ENCODE data around the gene INPP5J. TPM values are rescaled to one million over a fixed set of nuclear protein-coding genes. Genes with fewer than 3 reads are reported as not detected.

The INPP5J gene
- total RNA-seq, 2 donors from 2014 or later = 3.5 to 5.4 TPM

- peak; percentile 92 for DNase-seq
- Mint-ChIP-seq H3K27me3 (ENCODE audit: insufficient read depth) (peaks cover 5% of the 10 kb centered on the region), H3K27ac (no peak overlapping the region), H3K4me3 (no peak overlapping the region), H3K4me1 (no peaks in the 10 kb centered on the region), H3K9me3 (no peaks in the 10 kb centered on the region), H3K36me3 (ENCODE audit: low read depth) (no peaks in the 10 kb centered on the region)
- no peaks in the 10 kb centered on the region for H3K9me3 ChIP-seq (ENCODE audit: control insufficient read depth, low read length)
- H3K36me3 ChIP-seq (ENCODE audit: control insufficient read depth, insufficient read depth, low read length) = no peaks in the 10 kb centered on the region
- no peak overlapping the region for H3K27ac ChIP-seq (ENCODE audit: low read depth, low read length)
- H3K4me1 ChIP-seq (ENCODE audit: control insufficient read depth, insufficient read depth, low read length) = no peaks in the 10 kb centered on the region
- H3K9ac ChIP-seq (ENCODE audit: extremely low read depth, low read length, poor library complexity, severe bottlenecking) = no peak overlapping the region
- WGBS, 2 experiments (ENCODE audit: insufficient coverage in 1 of 2, insufficient read length in 1 of 2) = 87 to 91% methylated on average over 3 to 19 of the region's 19 CpGs
- no peaks in the 10 kb centered on the region for H3K27me3 ChIP-seq (ENCODE audit: control insufficient read depth, insufficient read depth, low read length, poor library complexity, severe bottlenecking)
- TF ChIP-seq CTCF (conservative IDR thresholded peaks at IDR 0.05) = no peak
- H3K4me3 ChIP-seq (ENCODE audit: low read length) = no peak overlapping the region
Measured at GRCh38 chr22:31127181-31127772, 4.5 kb downstream of the INPP5J start.

GRCh38 chr22:31128156-31128555, 5.4 kb downstream of the INPP5J start:
- no peak for TF ChIP-seq CTCF (conservative IDR thresholded peaks at IDR 0.05)
- H3K9me3 ChIP-seq (ENCODE audit: control insufficient read depth, low read length) = no peaks in the 10 kb centered on the region
- no peak for DNase-seq
- no peak overlapping the region for H3K27ac Mint-ChIP-seq
- H3K27ac ChIP-seq (ENCODE audit: low read depth, low read length) = no peak overlapping the region
- H3K4me3 ChIP-seq (ENCODE audit: low read length) = no peak overlapping the region
- H3K4me1 ChIP-seq (ENCODE audit: control insufficient read depth, insufficient read depth, low read length) = no peaks in the 10 kb centered on the region
- no peaks in the 10 kb centered on the region for H3K9me3 Mint-ChIP-seq
- no peaks in the 10 kb centered on the region for H3K4me1 Mint-ChIP-seq
- no peak overlapping the region for H3K9ac ChIP-seq (ENCODE audit: extremely low read depth, low read length, poor library complexity, severe bottlenecking)
- peaks cover 5% of the 10 kb centered on the region for H3K27me3 Mint-ChIP-seq (ENCODE audit: insufficient read depth)
- 87 to 100% methylated on average over 7 of the region's 7 CpGs for WGBS, 2 experiments (ENCODE audit: insufficient coverage in 1 of 2, insufficient read length in 1 of 2)
- no peaks in the 10 kb centered on the region for H3K36me3 ChIP-seq (ENCODE audit: control insufficient read depth, insufficient read depth, low read length)
- no peaks in the 10 kb centered on the region for H3K36me3 Mint-ChIP-seq (ENCODE audit: low read depth)
- no peak overlapping the region for H3K4me3 Mint-ChIP-seq
- no peaks in the 10 kb centered on the region for H3K27me3 ChIP-seq (ENCODE audit: control insufficient read depth, insufficient read depth, low read length, poor library complexity, severe bottlenecking)

DNA sequence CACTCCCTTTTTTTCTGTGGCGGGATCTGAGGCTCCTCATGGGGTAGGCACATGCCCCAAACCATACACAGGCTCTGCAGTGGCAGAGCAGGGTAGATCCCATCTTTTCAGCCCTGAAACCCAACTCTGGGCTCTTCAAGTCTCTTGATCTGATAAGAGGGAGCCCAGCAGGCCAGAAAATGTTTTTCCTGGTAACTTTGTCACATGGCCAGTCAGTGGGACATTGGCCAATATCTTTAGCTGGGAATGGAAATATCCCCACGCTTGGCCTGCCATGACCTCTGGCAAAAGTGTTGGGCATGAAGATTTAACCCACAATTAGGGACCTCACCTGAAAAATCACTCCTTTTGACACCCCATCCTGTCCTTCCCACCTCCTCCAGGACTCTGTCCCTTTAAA, 8.1 kb downstream of the INPP5J start:
- no peak overlapping the region for H3K4me3 Mint-ChIP-seq
- Histone ChIP-seq H3K4me3 (ENCODE audit: low read length) (no peak overlapping the region), H3K36me3 (ENCODE audit: control insufficient read depth, insufficient read depth, low read length) (no peaks in the 10 kb centered on the region), H3K9ac (ENCODE audit: extremely low read depth, low read length, poor library complexity, severe bottlenecking) (no peak overlapping the region), H3K27ac (ENCODE audit: low read depth, low read length) (no peak overlapping the region), H3K27me3 (ENCODE audit: control insufficient read depth, insufficient read depth, low read length, poor library complexity, severe bottlenecking) (no peaks in the 10 kb centered on the region), H3K9me3 (ENCODE audit: control insufficient read depth, low read length) (no peaks in the 10 kb centered on the region), H3K4me1 (ENCODE audit: control insufficient read depth, insufficient read depth, low read length) (no peaks in the 10 kb centered on the region)
- no peaks in the 10 kb centered on the region for H3K9me3 Mint-ChIP-seq
- WGBS, 2 experiments (ENCODE audit: insufficient coverage in 1 of 2, insufficient read length in 1 of 2) = 88 to 91% methylated on average over 1 to 2 of the region's 2 CpGs
- H3K27me3 Mint-ChIP-seq (ENCODE audit: insufficient read depth) = no peaks in the 10 kb centered on the region
- no peak for TF ChIP-seq CTCF (conservative IDR thresholded peaks at IDR 0.05)
- no peaks in the 10 kb centered on the region for H3K36me3 Mint-ChIP-seq (ENCODE audit: low read depth)
- H3K4me1 Mint-ChIP-seq = no peaks in the 10 kb centered on the region
- peak; percentile 31 for DNase-seq
- no peak overlapping the region for H3K27ac Mint-ChIP-seq

Measured in endodermal cell (in vitro differentiated cells).